MM.1S (cell line): Measurements from ENCODE around the gene CBFA2T3.
"Not testable (repeated sequence)": the region's sequence is repeated elsewhere in the genome, so short reads cannot be mapped to it uniquely, and the experiment has no call there.

Experiments
- DNase-seq: peaks from one replicate; pipeline ENCODE4 v3.0.0-alpha.2; 2015
- H2AFZ ChIP-seq: fragments of 300-600 bp; sonication (generic); 2 replicates; pipeline ENCODE4 v1.6.0; 2016; ENCODE audit warnings: antibody characterized with exemption, low read length
- H3F3A ChIP-seq: fragments of 300-600 bp; sonication (generic); 2 replicates; pipeline ENCODE4 v1.6.1; 2016; ENCODE audit warnings: mild to moderate bottlenecking, antibody characterized with exemption, low read length, moderate library complexity, mixed read lengths; ENCODE audit not compliant: insufficient read depth
- H3K27ac ChIP-seq: fragments of 300-600 bp; sonication (generic); 2 replicates; pipeline ENCODE4 v1.5.1; 2016; ENCODE audit warnings: mild to moderate bottlenecking, low read length
- H3K27me3 ChIP-seq: fragments of 300-600 bp; sonication (generic); replicated peaks from 2 replicates; pipeline ENCODE4 v1.6.0; 2016; ENCODE audit warnings: low read length; ENCODE audit not compliant: insufficient read depth
- H3K36me3 ChIP-seq: fragments of 300-600 bp; sonication (generic); replicated peaks from 2 replicates; pipeline ENCODE4 v1.6.1; 2016; ENCODE audit warnings: mild to moderate bottlenecking, low read length, mixed read lengths; ENCODE audit not compliant: insufficient read depth
- H3K4me1 ChIP-seq: fragments of 300-600 bp; sonication (generic); 2 replicates; pipeline ENCODE4 v1.6.1; 2016; ENCODE audit warnings: low read length, mixed read lengths
- H3K4me2 ChIP-seq: fragments of 300-600 bp; sonication (generic); 2 replicates; pipeline ENCODE4 v1.6.0; 2016; ENCODE audit warnings: low read depth, low read length
- H3K4me3 ChIP-seq: fragments of 300-600 bp; sonication (generic); 2 replicates; pipeline ENCODE4 v1.5.1; 2016; ENCODE audit warnings: low read length, mixed read lengths
- H3K79me2 ChIP-seq: fragments of 300-600 bp; sonication (generic); 2 replicates; pipeline ENCODE4 v1.6.1; 2016; ENCODE audit warnings: mixed run types, low read length, mixed read lengths
- H3K9ac ChIP-seq: fragments of 300-600 bp; sonication (generic); 2 replicates; pipeline ENCODE4 v1.6.1; 2016; ENCODE audit warnings: low read length, mixed read lengths
- H3K9me2 ChIP-seq: fragments of 300-600 bp; sonication (generic); replicated peaks from 2 replicates; pipeline ENCODE4 v1.6.1; 2016; ENCODE audit warnings: mild to moderate bottlenecking, low read length, mixed read lengths; ENCODE audit not compliant: insufficient read depth
- H3K9me3 ChIP-seq: fragments of 300-600 bp; sonication (generic); replicated peaks from 2 replicates; pipeline ENCODE4 v1.6.1; 2016; ENCODE audit warnings: mild to moderate bottlenecking, low read length, mixed read lengths; ENCODE audit not compliant: insufficient read depth
- H4K20me1 ChIP-seq: fragments of 300-600 bp; sonication (generic); 2 replicates; pipeline ENCODE4 v1.6.1; 2016; ENCODE audit warnings: mild to moderate bottlenecking, low read length, moderate library complexity, mixed read lengths; ENCODE audit not compliant: insufficient read depth
- CTCF ChIP-seq: fragments of 300-600 bp; sonication (generic); IDR thresholded peaks from 2 replicates; pipeline ENCODE4 v1.5.1; 2016; ENCODE audit warnings: antibody characterized with exemption, low read length, mixed read lengths
- EZH2 ChIP-seq: fragments of 300-600 bp; sonication (generic); optimal IDR thresholded peaks from 2 replicates; pipeline ENCODE3; 2017; ENCODE audit warnings: low read depth, mild to moderate bottlenecking, antibody characterized with exemption, low read length, mixed read lengths
- EZH2phosphoT487 ChIP-seq: fragments of 300-600 bp; sonication (generic); IDR thresholded peaks from 2 replicates; pipeline ENCODE4 v1.6.1; 2018; ENCODE audit warnings: antibody characterized with exemption, low read length

The CBFA2T3 gene

DNA sequence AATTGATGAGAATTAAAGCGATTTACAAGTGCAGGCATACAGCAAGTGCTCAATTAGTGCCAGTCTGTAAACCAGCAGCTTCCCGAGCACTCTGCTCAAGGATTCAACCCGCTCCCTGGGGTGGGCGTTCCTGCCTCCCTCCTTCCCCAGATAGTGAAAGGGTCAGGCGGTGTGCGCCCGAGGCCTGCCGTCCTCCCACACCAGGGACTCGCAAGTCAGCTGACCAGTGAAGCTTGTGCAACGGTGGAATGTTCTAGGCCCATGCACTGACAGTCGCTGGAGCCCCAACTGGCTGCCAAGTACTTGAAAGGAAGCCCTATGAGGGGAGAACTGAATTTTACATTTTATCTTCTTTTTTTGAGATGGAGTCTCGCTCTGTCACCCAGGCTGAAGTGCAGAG lies 57.1 kb downstream of the CBFA2T3 start:
- H3K27me3 ChIP-seq, result no peaks in the 10 kb centered on the region
- no peaks in the 10 kb centered on the region for H4K20me1 ChIP-seq
- H3K4me1 ChIP-seq, result no peaks in the 10 kb centered on the region

DNA sequence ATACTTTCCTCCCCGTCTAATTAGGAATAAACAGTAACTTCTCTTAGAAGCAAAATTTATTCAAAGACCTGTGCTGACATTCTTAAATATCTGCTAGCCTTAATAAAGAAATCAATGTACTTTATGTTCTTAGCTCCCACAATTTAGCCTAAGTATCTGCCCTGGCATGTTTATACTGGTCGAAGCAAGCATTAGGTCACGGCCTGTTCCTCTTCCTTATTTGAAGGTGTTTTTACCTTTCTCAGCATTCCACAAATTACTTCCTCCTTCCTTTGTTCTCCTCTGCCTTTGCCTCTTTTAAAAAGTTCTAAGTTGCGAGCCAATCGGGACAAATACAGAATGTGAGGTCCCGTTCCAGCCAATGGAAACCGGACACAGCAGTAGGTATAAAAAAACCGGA lies 58.1 kb downstream of the CBFA2T3 start:
- H3K27ac ChIP-seq, H3K27me3 ChIP-seq, H3K9me2 ChIP-seq, H3K4me1 ChIP-seq, H2AFZ ChIP-seq, H3K4me2 ChIP-seq, H3K4me3 ChIP-seq, DNase-seq, H3F3A ChIP-seq, H4K20me1 ChIP-seq, H3K9ac ChIP-seq, H3K9me3 ChIP-seq, H3K36me3 ChIP-seq: not testable (repeated sequence)
- H3K79me2 ChIP-seq, result peaks cover 62% of the 10 kb centered on the region

More for the DNA sequence above, 57.1 kb downstream of the CBFA2T3 start:
- H3K9ac ChIP-seq, result no peak overlapping the region
- H3K79me2 ChIP-seq, result peaks cover 64% of the 10 kb centered on the region
- DNase-seq, result no peak
- no peak overlapping the region for H3K4me2 ChIP-seq
- H3K9me3 ChIP-seq, result no peaks in the 10 kb centered on the region
- H3F3A ChIP-seq, result no peaks in the 10 kb centered on the region
- H3K4me3 ChIP-seq, result no peak overlapping the region
- H3K36me3 ChIP-seq, result no peaks in the 10 kb centered on the region
- H2AFZ ChIP-seq, result no peak overlapping the region
- no peaks in the 10 kb centered on the region for H3K9me2 ChIP-seq
- no peak for TF ChIP-seq EZH2
- TF ChIP-seq CTCF, result no peak
- TF ChIP-seq EZH2phosphoT487, result no peak
- no peak overlapping the region for H3K27ac ChIP-seq

DNA sequence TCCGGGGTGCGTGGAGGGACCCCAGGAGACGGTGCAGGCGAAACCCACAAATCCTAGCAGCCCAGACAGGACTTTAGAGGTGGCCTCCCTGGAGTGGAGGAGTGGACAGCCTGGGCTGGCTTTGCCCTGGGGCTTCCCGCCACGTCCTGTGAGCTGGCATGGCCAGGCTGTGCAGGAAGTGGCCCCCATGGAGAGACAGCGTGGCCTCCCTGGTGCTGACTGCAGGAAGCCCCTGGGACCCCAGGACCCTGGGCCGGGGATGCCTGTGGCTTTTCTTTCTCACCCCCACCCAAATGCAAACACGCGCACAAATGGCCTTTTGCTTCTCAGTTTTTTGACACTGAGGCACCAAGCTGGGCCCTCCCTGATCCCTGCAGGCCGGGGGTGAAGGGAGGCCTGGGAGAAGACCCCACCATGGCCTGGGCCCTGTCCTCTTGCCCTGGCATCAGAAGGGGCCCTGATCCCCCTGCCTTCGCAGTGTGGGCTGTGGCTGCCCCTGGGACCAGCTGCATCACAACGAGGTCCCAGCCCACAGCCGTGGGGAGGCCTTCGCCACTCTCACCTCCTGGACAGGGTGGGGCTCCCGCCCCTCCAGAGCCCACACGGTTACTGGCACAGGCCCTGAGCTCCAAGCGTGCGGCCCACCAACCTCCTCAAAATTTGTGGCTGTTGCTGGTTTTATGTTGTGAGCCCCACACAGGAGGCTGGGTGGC lies 58.9 kb downstream of the CBFA2T3 start:
- Histone ChIP-seq H3K36me3 (no peaks in the 10 kb centered on the region), H3K79me2 (peaks cover 62% of the 10 kb centered on the region), H4K20me1 (no peaks in the 10 kb centered on the region)

More for the DNA sequence above, 58.9 kb downstream of the CBFA2T3 start:
- TF ChIP-seq EZH2, result no peak
- no peak for TF ChIP-seq EZH2phosphoT487
- no peak for TF ChIP-seq CTCF
- H3K4me1 ChIP-seq, result no peaks in the 10 kb centered on the region
- DNase-seq, result no peak
- H2AFZ ChIP-seq, result no peak overlapping the region
- no peaks in the 10 kb centered on the region for H3K9me3 ChIP-seq
- no peak overlapping the region for H3K9ac ChIP-seq
- H3K4me2 ChIP-seq, result no peak overlapping the region
- H3K9me2 ChIP-seq, result no peaks in the 10 kb centered on the region
- H3K4me3 ChIP-seq, result no peak overlapping the region
- H3K27me3 ChIP-seq, result no peaks in the 10 kb centered on the region
- H3F3A ChIP-seq, result no peaks in the 10 kb centered on the region
- H3K27ac ChIP-seq, result no peak overlapping the region
